GM12891 (cell line): ENCODE data around the gene GMCL1.

ENCODE experiments used
- PAX5 ChIP-seq: IDR thresholded peaks from 2 replicates; pipeline ENCODE4 v1.6.1; 2011; ENCODE audit warnings: low read length, moderate library complexity, mild to moderate bottlenecking; ENCODE audit not compliant: insufficient read depth, severe bottlenecking
- POLR2A ChIP-seq: IDR thresholded peaks from 2 replicates; pipeline ENCODE4 v1.6.1; 2011; ENCODE audit warnings: low read depth, low read length, control low read depth
- POLR2AphosphoS5 ChIP-seq: IDR thresholded peaks from 2 replicates; pipeline ENCODE4 v1.6.1; 2011; ENCODE audit warnings: low read depth, low read length, control low read depth
- POU2F2 ChIP-seq: IDR thresholded peaks from 2 replicates; pipeline ENCODE4 v1.6.1; 2011; ENCODE audit warnings: low read depth, mild to moderate bottlenecking, control low read depth, low read length, moderate library complexity
- TAF1 ChIP-seq: IDR thresholded peaks from 2 replicates; pipeline ENCODE4 v1.6.1; 2011; ENCODE audit warnings: low read depth, low read length, control low read depth

- TF ChIP-seq POLR2A, result no peak
- TF ChIP-seq TAF1, result no peak
- TF ChIP-seq POLR2AphosphoS5, result no peak
- no peak for TF ChIP-seq POU2F2
- TF ChIP-seq PAX5, result no peak
These were observed 25.0 kb upstream of the GMCL1 start for GRCh38 chr2:69804416-69804815.
